ENCODE data around the gene CDX2.

GRCh38 chr13:27953676-27954405 lies 15.3 kb downstream of the CDX2 start:
- no peak for TF ChIP-seq POLR2AphosphoS5 (IDR thresholded peaks at IDR 0.05; ENCODE audit: low read depth, low read length)
- no peak for TF ChIP-seq TAF1 (IDR thresholded peaks at IDR 0.05; ENCODE audit: borderline replicate concordance, low read depth, low read length)
- no peak for TF ChIP-seq POLR2A (IDR thresholded peaks at IDR 0.05; ENCODE audit: low read depth, low read length)
